ENCODE data around the gene ZAP70. TPM values are rescaled to one million over a fixed set of nuclear protein-coding genes. Genes with fewer than 3 reads are reported as not detected.

ZAP70 gene
- polyA plus RNA-seq, 2 donors = 3.9 to 5.0 TPM

DNA sequence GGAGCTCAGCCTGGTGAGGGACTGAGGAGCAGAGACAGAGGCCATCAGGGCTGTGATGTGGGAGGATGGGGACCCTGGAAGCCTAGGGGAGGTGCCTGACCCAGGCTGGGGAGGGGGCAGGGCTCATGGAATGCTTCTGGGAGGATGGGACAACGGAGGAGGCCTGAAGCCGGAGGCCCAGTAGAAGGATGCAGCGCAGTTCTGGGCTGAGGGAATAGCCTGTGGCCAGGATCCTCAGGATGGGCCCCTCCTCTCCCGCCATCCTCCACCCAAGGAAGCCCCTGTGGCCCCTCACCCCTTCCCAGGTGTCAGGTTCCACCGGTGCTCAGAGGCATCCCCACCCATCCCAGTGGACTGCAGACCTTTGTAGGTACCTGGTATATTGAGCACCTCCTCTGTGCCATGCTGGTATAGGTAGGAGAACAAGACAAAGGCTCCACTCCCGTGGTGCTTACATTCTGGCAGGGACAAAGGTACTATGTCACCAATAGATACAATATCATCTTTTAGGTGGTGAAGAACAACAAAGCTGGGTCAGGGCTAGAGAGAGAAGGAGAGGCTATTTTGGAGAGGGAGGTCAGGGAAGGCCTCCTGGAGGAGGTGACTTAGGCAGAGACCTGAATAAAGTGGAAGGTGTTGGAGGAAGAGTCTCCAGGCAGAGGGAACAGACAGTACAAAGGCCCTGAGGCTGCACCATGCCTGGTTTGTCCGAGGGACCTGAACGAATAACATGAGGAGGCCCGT is 2.7 kb downstream of the ZAP70 start:
- Histone ChIP-seq H3K9me3 (ENCODE audit: control insufficient read depth in 2 of 2, insufficient read depth in 1 of 2, low read depth in 1 of 2, low read length in 1 of 2) (no peaks in the 10 kb centered on the region), H3K27ac (ENCODE audit: low read depth in 2 of 2, low read length in 1 of 2) (no peak overlapping the region), H3K36me3 (ENCODE audit: control insufficient read depth in 2 of 2, insufficient read depth in 2 of 2, low read length in 1 of 2) (no peaks in the 10 kb centered on the region), H3K27me3 (ENCODE audit: control insufficient read depth in 1 of 2, insufficient read depth in 2 of 2, low read length in 2 of 2) (no peaks in the 10 kb centered on the region), H3K4me3 (ENCODE audit: low read depth in 1 of 2, low read length in 2 of 2) (peak overlapping the region in 1 of 2 donors; percentile 3), H3K4me1 (ENCODE audit: control insufficient read depth in 2 of 2, insufficient read depth in 2 of 2, low read length in 1 of 2) (no peaks in the 10 kb centered on the region)
- 72 to 75% methylated on average over 8 to 9 of the region's 9 CpGs for WGBS, 2 donors

DNA sequence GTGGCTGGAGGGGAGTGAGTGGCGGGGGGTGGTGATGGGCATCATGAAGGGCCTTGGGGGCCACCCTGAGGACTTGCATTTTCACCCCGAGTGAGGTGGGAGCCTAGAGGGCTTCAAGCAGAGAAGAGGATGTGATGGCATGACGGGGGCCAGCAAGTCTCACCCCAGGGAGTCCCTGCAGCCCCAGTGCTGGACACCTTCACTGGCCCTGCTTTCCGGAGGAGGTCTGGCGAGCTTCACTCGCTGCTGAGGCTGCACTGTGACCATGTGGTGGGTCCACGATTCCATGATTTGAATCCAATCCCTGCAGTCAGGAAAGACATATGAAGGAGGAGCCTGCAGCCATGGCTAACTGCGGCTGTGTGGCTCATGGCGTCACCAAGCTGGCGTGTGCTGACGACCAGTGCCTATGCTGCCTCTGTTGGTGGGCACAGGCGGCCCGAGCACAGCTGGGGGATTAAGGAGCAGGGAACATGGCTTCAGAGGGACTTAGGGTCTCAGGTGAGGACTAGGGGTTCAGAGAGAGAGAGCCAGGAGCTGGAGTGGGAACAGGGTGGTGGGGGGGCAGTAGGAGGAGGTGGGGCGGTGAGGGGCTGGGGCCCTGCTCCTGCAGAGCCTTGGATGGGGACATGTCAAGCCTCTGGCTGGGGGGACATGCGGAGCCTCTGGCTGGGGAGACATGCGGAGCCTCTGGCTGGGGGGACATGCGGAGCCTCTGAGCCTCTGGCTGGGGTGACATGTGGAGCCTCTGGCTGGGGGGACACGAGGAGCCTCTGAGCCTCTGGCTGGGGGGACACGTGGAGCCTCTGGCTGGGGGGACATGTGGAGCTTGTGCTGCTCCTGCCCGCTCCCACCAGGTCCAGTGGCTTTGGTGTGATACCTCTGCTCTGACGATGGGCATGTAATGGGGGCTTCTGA is 3.6 kb downstream of the ZAP70 start:
- Histone ChIP-seq H3K27ac (ENCODE audit: low read depth in 2 of 2, low read length in 1 of 2) (no peak overlapping the region), H3K4me3 (ENCODE audit: low read depth in 1 of 2, low read length in 2 of 2) (no peak overlapping the region)
- whole genome bisulfite sequencing, 2 donors = 76 to 78% methylated on average over 21 of the region's 21 CpGs

DNA sequence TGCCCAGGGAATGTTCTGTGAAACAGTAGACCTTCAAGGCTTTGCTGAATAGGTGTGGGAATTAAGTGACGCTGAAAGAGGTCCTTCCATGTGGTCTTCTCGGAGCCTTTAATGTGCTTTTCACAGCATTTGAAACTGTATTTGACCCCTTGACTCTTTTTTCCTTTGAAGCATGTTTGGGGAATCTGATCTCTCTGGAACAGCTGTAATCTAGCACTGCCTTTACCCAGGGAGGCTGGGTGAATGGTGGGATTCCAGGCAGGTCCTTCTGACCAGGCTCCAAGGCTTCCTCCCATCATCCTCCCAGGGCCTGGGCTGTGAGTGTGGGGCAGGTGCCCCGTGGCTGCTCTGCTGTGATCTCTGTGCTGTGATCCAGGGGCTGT is 4.2 kb downstream of the ZAP70 start:
- Histone ChIP-seq H3K9me3 (ENCODE audit: control insufficient read depth in 2 of 2, insufficient read depth in 1 of 2, low read depth in 1 of 2, low read length in 1 of 2) (no peaks in the 10 kb centered on the region), H3K27ac (ENCODE audit: low read depth in 2 of 2, low read length in 1 of 2) (no peak overlapping the region), H3K36me3 (ENCODE audit: control insufficient read depth in 2 of 2, insufficient read depth in 2 of 2, low read length in 1 of 2) (no peaks in the 10 kb centered on the region), H3K4me3 (ENCODE audit: low read depth in 1 of 2, low read length in 2 of 2) (peak overlapping the region in 1 of 2 donors; percentile 11), H3K4me1 (ENCODE audit: control insufficient read depth in 2 of 2, insufficient read depth in 2 of 2, low read length in 1 of 2) (no peaks in the 10 kb centered on the region), H3K27me3 (ENCODE audit: control insufficient read depth in 1 of 2, insufficient read depth in 2 of 2, low read length in 2 of 2) (no peaks in the 10 kb centered on the region)
- 53 to 63% methylated on average over 3 of the region's 3 CpGs for WGBS, 2 donors

More for the DNA sequence above, 3.6 kb downstream of the ZAP70 start:
- no peaks in the 10 kb centered on the region for H3K4me1 ChIP-seq (ENCODE audit: control insufficient read depth in 2 of 2, insufficient read depth in 2 of 2, low read length in 1 of 2)
- no peaks in the 10 kb centered on the region for H3K27me3 ChIP-seq (ENCODE audit: control insufficient read depth in 1 of 2, insufficient read depth in 2 of 2, low read length in 2 of 2)
- H3K36me3 ChIP-seq (ENCODE audit: control insufficient read depth in 2 of 2, insufficient read depth in 2 of 2, low read length in 1 of 2) = no peaks in the 10 kb centered on the region
- H3K9me3 ChIP-seq (ENCODE audit: control insufficient read depth in 2 of 2, insufficient read depth in 1 of 2, low read depth in 1 of 2, low read length in 1 of 2) = no peaks in the 10 kb centered on the region

DNA sequence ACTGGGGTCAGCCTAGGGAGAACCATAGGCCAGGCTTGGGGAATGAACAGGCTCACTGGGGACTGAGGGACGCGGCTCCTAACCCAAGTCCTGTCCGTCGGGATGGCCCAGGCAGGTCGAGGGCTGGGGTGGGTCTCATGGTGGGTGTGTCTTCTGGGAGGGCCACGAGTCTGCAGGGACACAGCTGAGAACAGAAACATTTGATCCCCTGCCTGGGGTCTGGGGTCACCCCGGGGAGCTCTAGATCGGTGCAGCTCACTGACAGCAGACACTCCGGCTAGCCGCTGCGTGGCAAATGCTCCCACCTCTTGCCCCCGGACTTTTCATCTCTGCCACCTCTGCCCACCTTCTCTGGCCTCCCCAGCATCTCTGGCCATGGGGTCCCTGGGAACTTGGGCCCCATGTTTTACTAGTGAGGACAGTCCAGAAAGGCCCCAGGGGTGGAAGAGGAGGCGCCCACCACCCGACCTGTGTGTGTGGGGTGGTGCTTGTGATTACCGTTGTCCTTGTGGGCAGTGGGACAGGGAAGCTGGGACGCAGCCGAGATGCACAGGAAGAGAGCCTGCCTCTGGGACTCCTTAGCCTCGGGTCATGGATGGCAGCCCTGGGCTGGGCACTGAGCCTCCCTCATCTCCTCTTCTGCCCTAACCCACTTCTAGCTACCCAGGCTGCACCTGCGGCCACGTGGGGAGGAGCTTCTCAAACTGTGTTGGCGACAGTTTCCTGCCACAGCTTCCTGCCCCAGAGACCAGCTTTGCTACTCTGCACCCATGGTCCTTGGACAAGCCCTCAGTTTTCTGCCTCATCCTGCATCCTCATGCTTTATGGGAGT is 4.9 kb downstream of the ZAP70 start:
- WGBS, 2 donors = 64 to 67% methylated on average over 21 of the region's 21 CpGs

DNA sequence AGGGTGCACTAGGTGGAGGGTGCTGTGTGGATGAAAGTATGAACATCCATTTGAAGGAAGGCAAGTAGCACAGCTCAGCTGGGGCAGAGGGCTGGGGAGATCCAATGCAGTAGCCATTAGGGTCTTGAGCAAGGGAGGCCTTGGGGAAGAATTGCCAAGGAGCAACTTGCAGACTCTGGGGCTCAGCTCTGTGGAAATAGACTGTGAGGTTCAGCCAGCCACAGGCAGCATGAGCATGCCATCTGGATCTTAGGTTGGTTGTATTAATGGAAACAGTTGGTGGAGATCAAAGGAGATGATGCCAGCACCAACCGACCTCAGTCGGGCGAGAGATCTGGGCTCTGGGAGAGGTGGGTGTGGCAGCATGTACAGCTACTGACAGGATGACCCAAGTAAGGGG is 5.6 kb downstream of the ZAP70 start:
- Histone ChIP-seq H3K9me3 (ENCODE audit: control insufficient read depth in 2 of 2, insufficient read depth in 1 of 2, low read depth in 1 of 2, low read length in 1 of 2) (peaks cover 0 to 2% of the 10 kb centered on the region in 2 donors), H3K4me3 (ENCODE audit: low read depth in 1 of 2, low read length in 2 of 2) (no peak overlapping the region), H3K36me3 (ENCODE audit: control insufficient read depth in 2 of 2, insufficient read depth in 2 of 2, low read length in 1 of 2) (no peaks in the 10 kb centered on the region), H3K27ac (ENCODE audit: low read depth in 2 of 2, low read length in 1 of 2) (no peak overlapping the region), H3K27me3 (ENCODE audit: control insufficient read depth in 1 of 2, insufficient read depth in 2 of 2, low read length in 2 of 2) (no peaks in the 10 kb centered on the region), H3K4me1 (ENCODE audit: control insufficient read depth in 2 of 2, insufficient read depth in 2 of 2, low read length in 1 of 2) (no peaks in the 10 kb centered on the region)
- 73 to 81% methylated on average over 3 of the region's 3 CpGs for WGBS, 2 donors

More for the DNA sequence above, 4.9 kb downstream of the ZAP70 start:
- H3K36me3 ChIP-seq (ENCODE audit: control insufficient read depth in 2 of 2, insufficient read depth in 2 of 2, low read length in 1 of 2) = no peaks in the 10 kb centered on the region
- no peak overlapping the region for H3K27ac ChIP-seq (ENCODE audit: low read depth in 2 of 2, low read length in 1 of 2)
- H3K4me1 ChIP-seq (ENCODE audit: control insufficient read depth in 2 of 2, insufficient read depth in 2 of 2, low read length in 1 of 2) = no peaks in the 10 kb centered on the region
- H3K4me3 ChIP-seq (ENCODE audit: low read depth in 1 of 2, low read length in 2 of 2) = peak overlapping the region in 1 of 2 donors; percentile 11
- H3K27me3 ChIP-seq (ENCODE audit: control insufficient read depth in 1 of 2, insufficient read depth in 2 of 2, low read length in 2 of 2) = no peaks in the 10 kb centered on the region
- H3K9me3 ChIP-seq (ENCODE audit: control insufficient read depth in 2 of 2, insufficient read depth in 1 of 2, low read depth in 1 of 2, low read length in 1 of 2) = no peaks in the 10 kb centered on the region

DNA sequence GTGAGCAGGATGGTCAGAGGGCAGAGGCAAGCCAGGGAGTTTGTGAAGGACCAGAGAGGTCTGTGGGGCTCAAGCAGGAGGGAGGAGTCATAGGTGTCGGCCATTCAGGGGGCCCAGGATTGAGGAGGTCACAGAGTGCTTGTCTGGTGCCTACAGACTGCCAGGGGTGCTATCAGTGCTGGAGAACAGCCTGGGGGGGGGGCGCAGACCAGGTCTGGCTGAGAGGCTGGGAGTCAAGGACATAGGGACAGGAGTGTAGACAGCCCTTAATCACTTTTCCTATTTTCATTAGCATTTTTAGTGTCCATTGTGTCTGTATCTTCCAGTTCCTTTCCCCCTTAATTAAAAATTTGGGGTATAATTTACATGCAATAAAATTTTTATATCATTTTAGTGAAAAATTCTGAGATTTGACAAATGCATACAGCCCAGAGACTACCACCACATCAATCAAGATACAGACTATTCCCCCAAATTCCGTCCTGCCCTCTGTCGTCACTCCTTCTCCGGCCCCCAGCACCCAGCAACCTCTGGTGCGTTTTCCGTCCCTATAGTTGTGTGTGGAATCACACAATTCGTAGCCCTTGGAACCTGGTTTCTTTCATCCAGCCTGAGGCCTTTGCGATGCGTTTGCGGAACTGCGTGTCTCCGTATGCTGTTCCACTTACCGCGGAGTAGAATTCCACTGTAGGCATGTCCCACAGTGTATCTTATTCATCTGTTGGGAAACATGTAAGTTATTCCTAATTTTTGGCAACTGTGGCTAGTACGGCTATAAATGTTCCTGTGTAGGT is 6.2 kb downstream of the ZAP70 start:
- Histone ChIP-seq H3K9me3 (ENCODE audit: control insufficient read depth in 2 of 2, insufficient read depth in 1 of 2, low read depth in 1 of 2, low read length in 1 of 2) (peaks cover 0 to 2% of the 10 kb centered on the region in 2 donors), H3K27me3 (ENCODE audit: control insufficient read depth in 1 of 2, insufficient read depth in 2 of 2, low read length in 2 of 2) (no peaks in the 10 kb centered on the region), H3K36me3 (ENCODE audit: control insufficient read depth in 2 of 2, insufficient read depth in 2 of 2, low read length in 1 of 2) (no peaks in the 10 kb centered on the region), H3K4me1 (ENCODE audit: control insufficient read depth in 2 of 2, insufficient read depth in 2 of 2, low read length in 1 of 2) (no peaks in the 10 kb centered on the region), H3K27ac (ENCODE audit: low read depth in 2 of 2, low read length in 1 of 2) (no peak overlapping the region), H3K4me3 (ENCODE audit: low read depth in 1 of 2, low read length in 2 of 2) (no peak overlapping the region)
- WGBS, 2 donors = 93 to 94% methylated on average over 16 of the region's 16 CpGs

DNA sequence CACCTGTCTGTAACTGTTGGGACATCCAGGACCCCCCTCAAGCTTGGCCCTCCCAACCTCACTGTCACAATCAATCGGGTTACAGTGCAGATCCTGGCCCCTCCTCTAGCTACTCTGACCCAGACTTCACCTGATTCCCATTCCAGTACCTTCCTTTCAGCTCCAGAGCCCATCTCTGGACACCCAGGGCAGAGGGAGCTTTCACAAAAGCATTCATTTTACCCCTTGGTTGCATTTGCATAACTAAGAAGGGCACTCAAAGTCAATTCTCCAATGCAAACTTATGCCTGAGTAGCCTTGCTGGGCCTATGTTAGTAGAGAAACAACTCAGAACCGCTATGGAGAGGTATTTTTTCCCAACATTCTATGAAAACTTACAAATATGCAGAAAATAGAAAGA is 7.4 kb downstream of the ZAP70 start:
- no peaks in the 10 kb centered on the region for H3K36me3 ChIP-seq (ENCODE audit: control insufficient read depth in 2 of 2, insufficient read depth in 2 of 2, low read length in 1 of 2)
- no peaks in the 10 kb centered on the region for H3K4me1 ChIP-seq (ENCODE audit: control insufficient read depth in 2 of 2, insufficient read depth in 2 of 2, low read length in 1 of 2)
- 72 to 74% methylated on average over 2 of the region's 2 CpGs for WGBS, 2 donors

DNA sequence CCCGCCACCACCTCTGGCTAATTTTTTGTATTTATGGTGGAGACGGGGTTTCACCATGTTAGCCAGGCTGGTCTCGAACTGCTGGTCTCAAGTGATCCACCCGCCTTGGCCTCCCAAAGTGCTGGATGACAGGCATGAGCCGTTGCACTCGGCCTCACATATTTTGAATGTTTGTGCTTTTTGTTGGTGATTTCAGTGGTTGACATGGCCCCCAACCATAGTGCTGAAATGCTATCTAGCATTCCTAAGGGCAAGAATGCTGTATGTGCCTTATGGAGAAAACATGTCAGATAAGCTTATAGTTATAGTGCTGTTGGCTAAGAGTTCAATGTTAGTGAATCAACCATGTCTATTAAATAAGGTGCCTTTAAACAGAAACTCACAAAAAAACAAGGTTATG is 8.9 kb downstream of the ZAP70 start:
- Histone ChIP-seq H3K9me3 (ENCODE audit: control insufficient read depth in 2 of 2, insufficient read depth in 1 of 2, low read depth in 1 of 2, low read length in 1 of 2) (peaks cover 0 to 2% of the 10 kb centered on the region in 2 donors), H3K27ac (ENCODE audit: low read depth in 2 of 2, low read length in 1 of 2) (no peak overlapping the region), H3K4me3 (ENCODE audit: low read depth in 1 of 2, low read length in 2 of 2) (no peak overlapping the region), H3K36me3 (ENCODE audit: control insufficient read depth in 2 of 2, insufficient read depth in 2 of 2, low read length in 1 of 2) (no peaks in the 10 kb centered on the region), H3K27me3 (ENCODE audit: control insufficient read depth in 1 of 2, insufficient read depth in 2 of 2, low read length in 2 of 2) (no peaks in the 10 kb centered on the region), H3K4me1 (ENCODE audit: control insufficient read depth in 2 of 2, insufficient read depth in 2 of 2, low read length in 1 of 2) (no peaks in the 10 kb centered on the region)
- WGBS, 2 donors = 95 to 99% methylated on average over 6 of the region's 6 CpGs

More for the DNA sequence above, 7.4 kb downstream of the ZAP70 start:
- no peak overlapping the region for H3K4me3 ChIP-seq (ENCODE audit: low read depth in 1 of 2, low read length in 2 of 2)
- H3K27ac ChIP-seq (ENCODE audit: low read depth in 2 of 2, low read length in 1 of 2) = no peak overlapping the region
- peaks cover 0 to 2% of the 10 kb centered on the region in 2 donors for H3K9me3 ChIP-seq (ENCODE audit: control insufficient read depth in 2 of 2, insufficient read depth in 1 of 2, low read depth in 1 of 2, low read length in 1 of 2)
- no peaks in the 10 kb centered on the region for H3K27me3 ChIP-seq (ENCODE audit: control insufficient read depth in 1 of 2, insufficient read depth in 2 of 2, low read length in 2 of 2)
